HepG2 (cell line): Measurements from ENCODE around the gene NTMT1. TPM values are rescaled to one million over a fixed set of nuclear protein-coding genes. Genes with fewer than 3 reads are reported as not detected.

Source experiments
- ATAC-seq: fragments of 200-7000 bp; cut with Tn5 transposase; 3 replicates; pipeline ENCODE4 v1.9.1; 2020; ENCODE audit warnings: mild to moderate bottlenecking, moderate library complexity
- BruUV-seq: library from RNA; stranded (reverse); fragments of 400-500 nt; replicated peaks from 2 replicates; lab custom pipeline; 2021; lab: Mats Ljungman, UMichigan
- CTCF ChIA-PET: fragments of 300-600 bp; formaldehyde crosslinking; extraction: SDS; loops from one replicate; lab custom pipeline; 2021; ENCODE audit warnings: low total read pairs, inconsistent platforms, low intra/inter-chr PET ratio; lab: Yijun Ruan, JAX
- POLR2A ChIA-PET: fragments of 350-600 bp; sonication (Branson Sonifier 250); formaldehyde crosslinking; loops from one replicate; lab custom pipeline; 2020; ENCODE audit warnings: antibody characterized with exemption, inconsistent platforms; lab: Yijun Ruan, JAX
- DNase-seq: peaks from one replicate; pipeline ENCODE4 v3.0.0-alpha.2; 2015; ENCODE audit warnings: low spot score
- FAIRE-seq: peaks from 3 replicates; lab custom pipeline; 2011; peaks lifted over from hg19 to GRCh38; lab: Jason Lieb, UNC
- H2AFZ ChIP-seq: one replicate; pipeline ENCODE4 v1.6.1; 2011; ENCODE audit warnings: low read length, inconsistent platforms
- H3K27ac ChIP-seq: fragments of 300-600 bp; 3 replicates; pipeline ENCODE4 v1.8.0; 2011; ENCODE audit warnings: mixed run types, mild to moderate bottlenecking, mixed read lengths, low read length, inconsistent platforms; ENCODE audit not compliant: insufficient read depth; ENCODE audit errors: extremely low read length
- H3K27me3 ChIP-seq, 2 experiments: fragments of 200-600 bp in 1 of 2; 2 replicates in 1 of 2; 3 replicates in 1 of 2; pipeline versions ENCODE4 v1.6.0 to v1.8.0; 2011; ENCODE audit warnings: low read length in 2 of 2, mild to moderate bottlenecking in 2 of 2, moderate library complexity in 2 of 2, inconsistent platforms in 1 of 2; ENCODE audit not compliant: insufficient read depth in 2 of 2, control insufficient read depth in 1 of 2
- H3K36me3 ChIP-seq, 2 experiments: fragments of 200-600 bp in 1 of 2; replicated peaks in 1 of 2; 2 replicates in 1 of 2; 3 replicates in 1 of 2; pipeline versions ENCODE4 v1.5.1 to v1.8.0; 2011; ENCODE audit warnings: low read length in 2 of 2, inconsistent platforms in 1 of 2; ENCODE audit not compliant: insufficient read depth in 2 of 2, control insufficient read depth in 1 of 2
- H3K4me1 ChIP-seq: 2 replicates; pipeline ENCODE4 v1.5.1; 2012; ENCODE audit warnings: low read length, inconsistent platforms; ENCODE audit not compliant: insufficient read depth
- H3K4me2 ChIP-seq: 2 replicates; pipeline ENCODE4 v1.6.0; 2011; ENCODE audit warnings: low read depth, low read length, inconsistent platforms
- H3K4me3 ChIP-seq, 3 experiments: fragments of 200-600 bp in 1 of 3; sonication (generic), shearing (Covaris generic) in 1 of 3; replicated peaks in 1 of 3; 2 replicates each; pipeline ENCODE4 v1.5.1; 2011 to 2016; ENCODE audit warnings: low read length in 3 of 3, inconsistent platforms in 2 of 3, low read depth in 2 of 3, mild to moderate bottlenecking in 2 of 3, control low read depth in 1 of 3, mixed read lengths in 1 of 3; ENCODE audit not compliant: insufficient read depth in 1 of 3
- H3K79me2 ChIP-seq: one replicate; pipeline ENCODE4 v1.6.1; 2011; ENCODE audit warnings: low read length, inconsistent platforms; ENCODE audit not compliant: insufficient read depth
- H3K9ac ChIP-seq: 2 replicates; pipeline ENCODE4 v1.6.0; 2011; ENCODE audit warnings: mild to moderate bottlenecking, low read depth, low read length, inconsistent platforms; ENCODE audit not compliant: insufficient read depth
- H3K9me3 ChIP-seq: 2 replicates; pipeline ENCODE4 v1.5.1; 2012; ENCODE audit warnings: mild to moderate bottlenecking, low read length
- H4K20me1 ChIP-seq: 2 replicates; pipeline ENCODE4 v1.6.0; 2011; ENCODE audit warnings: inconsistent platforms, mild to moderate bottlenecking, low read length, moderate library complexity; ENCODE audit not compliant: insufficient read depth
- BHLHE40 ChIP-seq: IDR thresholded peaks from 2 replicates; pipeline ENCODE4 v1.6.1; 2011; ENCODE audit warnings: low read length, improper control_type of control experiment
- CTCF ChIP-seq: sonication (generic); formaldehyde crosslinking; IDR thresholded peaks from 2 replicates; pipeline ENCODE4 v1.5.0; 2020; ENCODE audit warnings: mild to moderate bottlenecking, missing genetic modification reagents, moderate library complexity
- DMAP1 ChIP-seq: IDR thresholded peaks from 2 replicates; pipeline ENCODE4 v1.6.1; 2016
- GPN1 ChIP-seq: sonication (generic); formaldehyde crosslinking; IDR thresholded peaks from 2 replicates; pipeline ENCODE4 v1.5.1; 2020; ENCODE audit warnings: missing genetic modification reagents, borderline replicate concordance
- HMG20B ChIP-seq: conservative IDR thresholded peaks from 2 replicates; pipeline ENCODE4 v1.6.1; 2016; ENCODE audit warnings: missing genetic modification reagents, missing compliant biosample characterization
- NKX3-1 ChIP-seq: sonication (generic); formaldehyde crosslinking; IDR thresholded peaks from 2 replicates; pipeline ENCODE4 v1.5.0; 2020; ENCODE audit warnings: missing genetic modification reagents
- PAF1 ChIP-seq: IDR thresholded peaks from 2 replicates; pipeline ENCODE4 v1.6.1; 2016; ENCODE audit warnings: missing genetic modification reagents, missing compliant biosample characterization
- STAG1 ChIP-seq: sonication (generic); formaldehyde crosslinking; IDR thresholded peaks from 2 replicates; pipeline ENCODE4 v1.4.0; 2020; ENCODE audit warnings: missing genetic modification reagents
- ZNF414 ChIP-seq: sonication (generic); formaldehyde crosslinking; IDR thresholded peaks from 2 replicates; pipeline ENCODE4 v1.5.0; 2020; ENCODE audit warnings: missing genetic modification reagents
- WGBS: methylation state at CpG from one replicate; pipeline ENCODE4 v1.1.6; 2017; ENCODE audit warnings: low lambda C conversion rate; 5-methylcytosine and 5-hydroxymethylcytosine counted together
- in situ Hi-C: cut with HindIII; loops from 2 replicates; pipeline ENCODE4 v1.10.0; 2017; ENCODE audit warnings: low pct_unique_long_range_greater_than_20kb; ENCODE audit not compliant: extremely low pct_ligation_motif_present
- intact Hi-C: fragments of 100-400 bp; cut with micrococcal nuclease; formaldehyde crosslinking; loops from one replicate; pipeline ENCODE4 v1.10.0; 2022; ENCODE audit not compliant: unreplicated experiment
- polyA plus RNA-seq, 8 experiments: library from polyadenylated mRNA; depleted of rRNA in 3 of 8; stranded (reverse) in 7 of 8; unstranded in 1 of 8; fragments of >200 nt; fragmentation: Illumina TruSeq in 4 of 8; extraction: Trizol in 4 of 8; gene quantifications; 2 replicates each; pipeline versions ENCODE4 v1.2.1 to v1.2.3, GENCODE V29; 2011 to 2016; ENCODE audit warnings: low read depth in 4 of 8, missing spikeins in 1 of 8, mixed read lengths in 1 of 8; ENCODE audit not compliant: insufficient read depth in 1 of 8
- total RNA-seq, 5 experiments: library from RNA; depleted of rRNA; stranded (reverse); fragments of >200 nt; fragmentation: Illumina TruSeq; extraction: Trizol; gene quantifications; 2 replicates each; pipeline ENCODE4 v1.2.3, GENCODE V29; 2016; ENCODE audit warnings: low read depth in 1 of 5
- TF ChIP-seq, protein P1 (sequence below): sonication (generic); formaldehyde crosslinking; IDR thresholded peaks from 2 replicates; pipeline ENCODE4 v1.4.0; 2020; ENCODE audit warnings: missing genetic modification reagents
- TF ChIP-seq, protein P2 (sequence below), 2 experiments: IDR thresholded peaks; 2 replicates each; pipeline ENCODE4 v1.6.1; 2011 to 2012; ENCODE audit warnings: low read length in 2 of 2, borderline replicate concordance in 1 of 2, low read depth in 1 of 2, mild to moderate bottlenecking in 1 of 2, moderate library complexity in 1 of 2
- TF ChIP-seq, protein P3 (sequence below): sonication (generic); formaldehyde crosslinking; IDR thresholded peaks from 2 replicates; pipeline ENCODE4 v1.4.0; 2020; ENCODE audit warnings: missing genetic modification reagents, borderline replicate concordance

Gene NTMT1
- total and polyA plus RNA-seq, 2 of the 13 experiments (the other 11 are each of a cell fraction or from before 2014, with no cell fraction given) = 49.1 to 53.8 TPM

GRCh38 chr9:129611307-129611800 is 14.6 kb upstream of the NTMT1 start (continued):
- TF ChIP-seq, protein P1, sequence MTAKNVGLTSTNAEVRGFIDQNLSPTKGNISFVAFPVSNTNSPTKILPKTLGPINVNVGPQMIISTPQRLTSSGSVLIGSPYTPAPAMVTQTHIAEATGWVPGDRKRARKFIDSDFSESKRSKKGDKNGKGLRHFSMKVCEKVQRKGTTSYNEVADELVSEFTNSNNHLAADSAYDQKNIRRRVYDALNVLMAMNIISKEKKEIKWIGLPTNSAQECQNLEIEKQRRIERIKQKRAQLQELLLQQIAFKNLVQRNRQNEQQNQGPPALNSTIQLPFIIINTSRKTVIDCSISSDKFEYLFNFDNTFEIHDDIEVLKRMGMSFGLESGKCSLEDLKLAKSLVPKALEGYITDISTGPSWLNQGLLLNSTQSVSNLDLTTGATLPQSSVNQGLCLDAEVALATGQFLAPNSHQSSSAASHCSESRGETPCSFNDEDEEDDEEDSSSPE (CRISPR knock-in tag) = no peak
- TF ChIP-seq BHLHE40 (no peak), DMAP1 (no peak)

GRCh38 chr9:129612123-129612522 is 13.8 kb upstream of the NTMT1 start:
- TF ChIP-seq GPN1 (CRISPR knock-in tag) (no peak), PAF1 (no peak), ZNF414 (CRISPR knock-in tag) (no peak), STAG1 (CRISPR knock-in tag) (peak; percentile 31), CTCF (CRISPR knock-in tag) (peak; percentile 40), NKX3-1 (no peak), HMG20B (no peak)
- TF ChIP-seq, protein P2, sequence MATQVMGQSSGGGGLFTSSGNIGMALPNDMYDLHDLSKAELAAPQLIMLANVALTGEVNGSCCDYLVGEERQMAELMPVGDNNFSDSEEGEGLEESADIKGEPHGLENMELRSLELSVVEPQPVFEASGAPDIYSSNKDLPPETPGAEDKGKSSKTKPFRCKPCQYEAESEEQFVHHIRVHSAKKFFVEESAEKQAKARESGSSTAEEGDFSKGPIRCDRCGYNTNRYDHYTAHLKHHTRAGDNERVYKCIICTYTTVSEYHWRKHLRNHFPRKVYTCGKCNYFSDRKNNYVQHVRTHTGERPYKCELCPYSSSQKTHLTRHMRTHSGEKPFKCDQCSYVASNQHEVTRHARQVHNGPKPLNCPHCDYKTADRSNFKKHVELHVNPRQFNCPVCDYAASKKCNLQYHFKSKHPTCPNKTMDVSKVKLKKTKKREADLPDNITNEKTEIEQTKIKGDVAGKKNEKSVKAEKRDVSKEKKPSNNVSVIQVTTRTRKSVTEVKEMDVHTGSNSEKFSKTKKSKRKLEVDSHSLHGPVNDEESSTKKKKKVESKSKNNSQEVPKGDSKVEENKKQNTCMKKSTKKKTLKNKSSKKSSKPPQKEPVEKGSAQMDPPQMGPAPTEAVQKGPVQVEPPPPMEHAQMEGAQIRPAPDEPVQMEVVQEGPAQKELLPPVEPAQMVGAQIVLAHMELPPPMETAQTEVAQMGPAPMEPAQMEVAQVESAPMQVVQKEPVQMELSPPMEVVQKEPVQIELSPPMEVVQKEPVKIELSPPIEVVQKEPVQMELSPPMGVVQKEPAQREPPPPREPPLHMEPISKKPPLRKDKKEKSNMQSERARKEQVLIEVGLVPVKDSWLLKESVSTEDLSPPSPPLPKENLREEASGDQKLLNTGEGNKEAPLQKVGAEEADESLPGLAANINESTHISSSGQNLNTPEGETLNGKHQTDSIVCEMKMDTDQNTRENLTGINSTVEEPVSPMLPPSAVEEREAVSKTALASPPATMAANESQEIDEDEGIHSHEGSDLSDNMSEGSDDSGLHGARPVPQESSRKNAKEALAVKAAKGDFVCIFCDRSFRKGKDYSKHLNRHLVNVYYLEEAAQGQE (IDR thresholded peaks at IDR 0.05; ENCODE audit: borderline replicate concordance in 1 of 2, low read depth in 1 of 2, low read length in 2 of 2) = no peak
- TF ChIP-seq, protein P3, sequence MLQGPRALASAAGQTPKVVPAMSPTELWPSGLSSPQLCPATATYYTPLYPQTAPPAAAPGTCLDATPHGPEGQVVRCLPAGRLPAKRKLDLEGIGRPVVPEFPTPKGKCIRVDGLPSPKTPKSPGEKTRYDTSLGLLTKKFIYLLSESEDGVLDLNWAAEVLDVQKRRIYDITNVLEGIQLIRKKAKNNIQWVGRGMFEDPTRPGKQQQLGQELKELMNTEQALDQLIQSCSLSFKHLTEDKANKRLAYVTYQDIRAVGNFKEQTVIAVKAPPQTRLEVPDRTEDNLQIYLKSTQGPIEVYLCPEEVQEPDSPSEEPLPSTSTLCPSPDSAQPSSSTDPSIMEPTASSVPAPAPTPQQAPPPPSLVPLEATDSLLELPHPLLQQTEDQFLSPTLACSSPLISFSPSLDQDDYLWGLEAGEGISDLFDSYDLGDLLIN (CRISPR knock-in tag) = no peak
- TF ChIP-seq, all 625 proteins: peak for 2
- Histone ChIP-seq H3K4me1 (peaks cover 47% of the 10 kb centered on the region), H4K20me1 (peaks cover 2% of the 10 kb centered on the region; the same call in 1 of the 2 replicates), H3K9ac (no peak overlapping the region), H3K4me3 (no peak overlapping the region), H3K79me2 (no peaks in the 10 kb centered on the region), H3K9me3 (no peaks in the 10 kb centered on the region), H3K4me2 (no peak overlapping the region), H2AFZ (no peak overlapping the region), H3K27ac (no peak overlapping the region), H3K27me3 (no peaks in the 10 kb centered on the region), H3K36me3 (no peaks in the 10 kb centered on the region; a peak in 1 of 5 replicates)
- no peak for DNase-seq
- ChIA-PET CTCF (interaction anchor here (2.6 to 2.9 kb wide), 2 partner anchors 438 to 473 kb away, joined by 9 to 13 read pairs; no protein-coding TSS in a partner anchor), POLR2A (interaction anchor here (1.5 kb wide), 1 partner anchor 434 kb away, joined by 3 read pairs; the partner anchor contains the start of gene IER5L)
- intact Hi-C loops (no loop called here), in situ Hi-C loops (loop anchor here (10.0 kb wide), 3 partner anchors 117 to 437 kb away; partner anchors contain the start of gene IER5L)
- no peak for FAIRE-seq
- ATAC-seq = no peak
- WGBS = 61% methylated on average over 4 of the region's 7 CpGs
- BruUV-seq = no TSS peak
